Ovary (tissue), 9 donors: ENCODE results near the gene CACNG6. TPM values are rescaled to one million over a fixed set of nuclear protein-coding genes. Genes with fewer than 3 reads are reported as not detected.

ENCODE experiments used
- DNase-seq, 5 donors: peaks; one replicate each; pipeline ENCODE4 v3.0.0-alpha.2; 2019 to 2020
- H3K27ac ChIP-seq, 2 donors: fragments of 200-600 bp; one replicate each; pipeline versions ENCODE4 v1.5.1 to v1.8.0; 2019 to 2022
- H3K27me3 ChIP-seq: fragments of 200-600 bp; one replicate; pipeline ENCODE4 v1.8.0; 2022
- H3K36me3 ChIP-seq: fragments of 200-600 bp; sonication (generic); one replicate; pipeline ENCODE4 v1.5.1; 2019
- H3K4me1 ChIP-seq: one replicate; pipeline ENCODE4 v1.8.1; 2013; ENCODE audit warnings: mild to moderate bottlenecking, moderate library complexity; ENCODE audit not compliant: insufficient read depth
- H3K4me3 ChIP-seq: fragments of 200-600 bp; sonication (generic); one replicate; pipeline ENCODE4 v1.5.1; 2017
- H3K9me3 ChIP-seq, 2 donors: fragments of 200-600 bp in 1 of 2; sonication (generic) in 1 of 2; one replicate each; pipeline versions ENCODE4 v1.5.1 to v1.8.1; 2013 to 2019; ENCODE audit warnings: mild to moderate bottlenecking in 1 of 2, moderate library complexity in 1 of 2
- CTCF ChIP-seq, 3 donors: fragments of 450-650 bp in 2 of 3; fragments of 200-600 bp in 1 of 3; IDR thresholded peaks; one replicate each; pipeline versions ENCODE4 v1.5.1 to v1.8.0; 2016 to 2022; ENCODE audit warnings: antibody characterized with exemption in 3 of 3, mild to moderate bottlenecking in 1 of 3
- EP300 ChIP-seq: sonication (generic); formaldehyde crosslinking; IDR thresholded peaks from one replicate; pipeline ENCODE4 v1.6.1; 2017; ENCODE audit warnings: antibody characterized with exemption
- POLR2A ChIP-seq: fragments of 450-650 bp; IDR thresholded peaks from one replicate; pipeline ENCODE4 v1.6.1; 2017; ENCODE audit warnings: antibody characterized with exemption, mild to moderate bottlenecking, moderate library complexity
- WGBS, 3 donors: extraction: QIAGEN DNeasy Blood & Tissue Kit in 1 of 3; methylation state at CpG; one replicate each; pipeline versions ENCODE4 v1.1.5 to v1.1.7; 2013 to 2017; 5-methylcytosine and 5-hydroxymethylcytosine counted together
- intact Hi-C, 4 donors: fragments of 100-400 bp; cut with DNase I; formaldehyde crosslinking; loops; one replicate each; pipeline versions ENCODE4 v1.11.0 to v1.15.1; 2022 to 2023
- polyA plus RNA-seq, 2 donors: library from polyadenylated mRNA; stranded (reverse); fragments of 200-250 nt in 1 of 2; fragments of 350-450 nt in 1 of 2; fragmentation: Illumina TruSeq in 1 of 2; extraction: RNeasy Lipid Tissue Mini Kit (QIAGEN cat#74804) in 1 of 2; gene quantifications; one replicate each; pipeline ENCODE4 v1.2.3, GENCODE V29; 2013 to 2014
- total RNA-seq, 7 donors: library from RNA; depleted of rRNA in 2 of 7; stranded (reverse); fragments of >200 nt in 2 of 7; fragmentation: NEBNext Ultra II Directional in 3 of 7; extraction: Animal tissue kit (Norgen Biotek cat#: 25700) in 3 of 7; gene quantifications; one replicate each; pipeline versions ENCODE4 v1.1.0 to v1.2.4, GENCODE V29; 2016 to 2023
- donor health status: DM: no; HTN: no; CAD: no; lungs with moderate emphysema.
- donor health status: DM: no; HTN: no; CAD: no.
- donor health status: Bipolar disorder and iron deficiency.
- donor health status: DM: yes; HTN: yes; CAD: no.
- donor health status: DM: no; HTN: no; CAD: no.
- donor health status: DM: yes; HTN: yes; CAD: no.

The CACNG6 gene
- total and polyA plus RNA-seq, 9 donors, result 0.15 to 3.2 TPM; not detected in 7

GRCh38 chr19:54017261-54017660 is 25.8 kb downstream of the CACNG6 start:
- DNase-seq, result no peak
- no peak overlapping the region for H3K4me3 ChIP-seq
- no peak for TF ChIP-seq EP300
- TF ChIP-seq POLR2A, result no peak
- no peak for TF ChIP-seq CTCF (IDR thresholded peaks at IDR 0.05)
- H3K36me3 ChIP-seq, result no peaks in the 10 kb centered on the region
- intact Hi-C loops, result no loop called here
- H3K4me1 ChIP-seq, result no peaks in the 10 kb centered on the region
- WGBS, 3 donors, result 80 to 86% (median 82%) methylated on average over 4 of the region's 4 CpGs
- H3K27me3 ChIP-seq, result no peaks in the 10 kb centered on the region
- H3K27ac ChIP-seq, result no peak overlapping the region
- H3K9me3 ChIP-seq, result no peaks in the 10 kb centered on the region

DNA sequence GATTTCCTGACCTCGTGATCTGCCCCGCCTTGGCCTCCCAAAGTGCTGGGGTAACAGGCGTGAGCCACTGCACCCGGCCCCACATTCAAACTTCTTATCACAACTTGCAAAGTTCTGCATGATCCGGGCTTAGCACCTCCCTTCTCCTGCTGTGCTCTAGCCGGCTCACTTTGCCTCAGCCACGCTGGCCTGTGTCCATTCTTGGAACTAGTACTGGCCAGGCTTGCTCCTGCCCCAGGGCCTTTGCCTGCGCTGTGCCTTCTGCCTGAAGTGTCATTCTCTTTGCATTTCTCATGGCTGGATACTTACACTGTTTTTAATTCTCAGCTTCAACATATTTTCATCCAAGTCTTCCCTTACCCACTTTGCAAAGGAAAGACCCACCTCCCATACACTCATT is 29.9 kb downstream of the CACNG6 start:
- intact Hi-C loops, result loop anchor here in 1 of 4 donors (5.0 to 10.0 kb wide), 2 partner anchors 177 to 824 kb away; no protein-coding TSS in a partner anchor
- Histone ChIP-seq H3K27me3 (no peaks in the 10 kb centered on the region), H3K4me3 (no peak overlapping the region), H3K36me3 (no peaks in the 10 kb centered on the region), H3K9me3 (no peaks in the 10 kb centered on the region), H3K4me1 (no peaks in the 10 kb centered on the region), H3K27ac (no peak overlapping the region)
- no peak for DNase-seq
- 79 to 88% (median 86%) methylated on average over 8 of the region's 8 CpGs for whole genome bisulfite sequencing, 3 donors
- TF ChIP-seq POLR2A (no peak), CTCF (IDR thresholded peaks at IDR 0.05) (no peak), EP300 (no peak)

GRCh38 chr19:54021932-54022331 is 30.5 kb downstream of the CACNG6 start:
- intact Hi-C loops, result loop anchor here in 1 of 4 donors (5.0 to 10.0 kb wide), 2 partner anchors 177 to 825 kb away; no protein-coding TSS in a partner anchor
- Histone ChIP-seq H3K9me3 (no peaks in the 10 kb centered on the region), H3K27ac (no peak overlapping the region), H3K4me3 (no peak overlapping the region), H3K36me3 (no peaks in the 10 kb centered on the region), H3K27me3 (no peaks in the 10 kb centered on the region), H3K4me1 (no peaks in the 10 kb centered on the region)
- DNase-seq, result no peak
- WGBS, 3 donors, result 79 to 91% (median 90%) methylated on average over 13 of the region's 13 CpGs
- TF ChIP-seq POLR2A (no peak), EP300 (no peak), CTCF (IDR thresholded peaks at IDR 0.05) (no peak)

GRCh38 chr19:54023191-54023590 is 31.8 kb downstream of the CACNG6 start:
- no peaks in the 10 kb centered on the region for H3K4me1 ChIP-seq
- intact Hi-C loops, result loop anchor here in 1 of 4 donors (5.0 to 10.0 kb wide), 2 partner anchors 178 to 826 kb away; no protein-coding TSS in a partner anchor
- TF ChIP-seq POLR2A (no peak), CTCF (IDR thresholded peaks at IDR 0.05) (no peak), EP300 (no peak)
- no peak overlapping the region for H3K4me3 ChIP-seq
- no peaks in the 10 kb centered on the region for H3K27me3 ChIP-seq
- H3K9me3 ChIP-seq, result no peaks in the 10 kb centered on the region
- 33 to 50% (median 40%) methylated on average over 3 of the region's 3 CpGs for WGBS, 3 donors
- no peaks in the 10 kb centered on the region for H3K36me3 ChIP-seq
- DNase-seq, result no peak
- H3K27ac ChIP-seq, result no peak overlapping the region
